HT-29 (cell line): ENCODE data around the gene DLX1. TPM values are rescaled to one million over a fixed set of nuclear protein-coding genes. Genes with fewer than 3 reads are reported as not detected.

Experiments used
- DNase-seq: peaks from one replicate; pipeline ENCODE4 v3.0.0-alpha.2; 2015; ENCODE audit warnings: low spot score
- total RNA-seq: library from RNA; depleted of rRNA; stranded (reverse); fragments of >200 nt; shearing (Covaris generic); gene quantifications from 2 replicates; pipeline ENCODE4 v1.2.3, GENCODE V29; 2014

Gene DLX1
- total RNA-seq, 1 experiment from 2014 or later = 0.18 TPM

GRCh38 chr2:172096626-172097547, 11.6 kb downstream of the DLX1 start:
- peak; percentile 29 for DNase-seq

- no peak for DNase-seq
Observed at GRCh38 chr2:172097557-172098131, 12.3 kb downstream of the DLX1 start.

GRCh38 chr2:172098287-172098649, 13.0 kb downstream of the DLX1 start:
- no peak for DNase-seq

- peak; percentile 60 for DNase-seq
Observed at GRCh38 chr2:172098650-172099471, 13.6 kb downstream of the DLX1 start.

GRCh38 chr2:172099472-172100079, 14.3 kb downstream of the DLX1 start:
- DNase-seq = no peak

GRCh38 chr2:172100080-172100934, 15.0 kb downstream of the DLX1 start:
- no peak for DNase-seq

- DNase-seq = no peak
Observed at GRCh38 chr2:172100935-172101820, 15.9 kb downstream of the DLX1 start.

GRCh38 chr2:172101821-172102390, 16.6 kb downstream of the DLX1 start:
- DNase-seq = no peak

GRCh38 chr2:172102391-172103359, 17.4 kb downstream of the DLX1 start, which contains the start of gene DLX2:
DLX2 (minus strand) TSS chr2:172102900; CDS start chr2:172102538, 362 bp downstream.
- peak; percentile 80 for DNase-seq

- peak; percentile 88 for DNase-seq
Observed at GRCh38 chr2:172103471-172104272, 18.4 kb downstream of the DLX1 start.

GRCh38 chr2:172105471-172106107, 20.3 kb downstream of the DLX1 start:
- DNase-seq = no peak

GRCh38 chr2:172106108-172106961, 21.0 kb downstream of the DLX1 start:
- peak; percentile 38 for DNase-seq

GRCh38 chr2:172107690-172108586, 22.6 kb downstream of the DLX1 start:
- no peak for DNase-seq

GRCh38 chr2:172108587-172108930, 23.3 kb downstream of the DLX1 start:
- no peak for DNase-seq
